Peyer's patch (tissue), 4 donors: ENCODE results near the gene ARHGAP1.

Experiments
- POLR2A ChIP-seq, 2 donors: fragments of 450-650 bp; IDR thresholded peaks; one replicate each; pipeline ENCODE4 v1.5.1; 2017; ENCODE audit warnings: antibody characterized with exemption in 2 of 2, mild to moderate bottlenecking in 2 of 2, moderate library complexity in 2 of 2
- TF ChIP-seq, protein P1 (sequence below), 6 experiments: fragments of 450-650 bp in 4 of 6; fragments of 200-600 bp in 2 of 6; sonication (generic) in 1 of 6; IDR thresholded peaks; one replicate each; pipeline ENCODE4 v1.5.1; 2017 to 2019; ENCODE audit warnings: antibody characterized with exemption in 6 of 6, mild to moderate bottlenecking in 3 of 6, moderate library complexity in 1 of 6

DNA sequence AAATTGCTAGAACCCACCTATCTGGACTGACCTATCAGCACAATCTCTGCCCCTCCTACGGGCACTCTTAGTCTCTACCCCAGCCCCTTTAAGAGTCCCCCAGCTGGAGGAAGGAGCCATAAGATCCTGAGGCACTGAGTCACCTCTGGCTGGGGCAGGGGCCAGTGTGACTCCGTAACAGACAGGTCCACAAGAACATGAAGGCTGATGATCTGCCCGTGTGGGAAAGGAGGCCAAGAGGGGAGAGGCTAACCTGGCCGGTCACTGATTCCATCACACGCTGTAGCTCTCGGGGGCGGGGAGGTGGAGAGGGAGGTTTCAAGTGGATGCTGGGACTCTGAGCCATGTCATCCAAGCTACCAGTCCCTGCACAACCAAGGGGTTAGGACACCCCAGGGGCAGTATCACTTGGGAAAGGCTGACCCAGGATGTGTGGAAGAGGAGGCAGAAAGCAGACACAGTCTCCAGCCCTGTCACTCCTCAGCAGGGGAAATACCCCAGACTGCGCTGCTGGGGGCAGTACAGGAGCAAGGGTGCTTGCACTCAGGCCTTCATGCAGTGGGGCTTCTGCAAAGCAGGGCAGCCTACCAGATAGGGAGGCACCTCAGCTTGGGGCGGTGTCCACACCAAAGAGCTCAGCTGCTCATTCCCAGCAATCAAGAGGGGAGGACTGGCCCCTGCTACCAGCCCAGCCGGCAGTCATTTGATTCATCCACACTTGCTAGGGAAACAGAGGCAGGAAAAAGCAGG is 22.3 kb downstream of the ARHGAP1 start:
- TF ChIP-seq, protein P1, sequence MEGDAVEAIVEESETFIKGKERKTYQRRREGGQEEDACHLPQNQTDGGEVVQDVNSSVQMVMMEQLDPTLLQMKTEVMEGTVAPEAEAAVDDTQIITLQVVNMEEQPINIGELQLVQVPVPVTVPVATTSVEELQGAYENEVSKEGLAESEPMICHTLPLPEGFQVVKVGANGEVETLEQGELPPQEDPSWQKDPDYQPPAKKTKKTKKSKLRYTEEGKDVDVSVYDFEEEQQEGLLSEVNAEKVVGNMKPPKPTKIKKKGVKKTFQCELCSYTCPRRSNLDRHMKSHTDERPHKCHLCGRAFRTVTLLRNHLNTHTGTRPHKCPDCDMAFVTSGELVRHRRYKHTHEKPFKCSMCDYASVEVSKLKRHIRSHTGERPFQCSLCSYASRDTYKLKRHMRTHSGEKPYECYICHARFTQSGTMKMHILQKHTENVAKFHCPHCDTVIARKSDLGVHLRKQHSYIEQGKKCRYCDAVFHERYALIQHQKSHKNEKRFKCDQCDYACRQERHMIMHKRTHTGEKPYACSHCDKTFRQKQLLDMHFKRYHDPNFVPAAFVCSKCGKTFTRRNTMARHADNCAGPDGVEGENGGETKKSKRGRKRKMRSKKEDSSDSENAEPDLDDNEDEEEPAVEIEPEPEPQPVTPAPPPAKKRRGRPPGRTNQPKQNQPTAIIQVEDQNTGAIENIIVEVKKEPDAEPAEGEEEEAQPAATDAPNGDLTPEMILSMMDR (IDR thresholded peaks at IDR 0.05), result no peak
- no peak for TF ChIP-seq POLR2A (IDR thresholded peaks at IDR 0.05)
